Upper lobe of right lung (tissue), 1 donor: ENCODE results near the gene OSBPL3. TPM values are rescaled to one million over a fixed set of nuclear protein-coding genes. Genes with fewer than 3 reads are reported as not detected.

Source experiments
- ATAC-seq: fragments of 200-7000 bp; cut with Tn5 transposase; one replicate; pipeline ENCODE4 v1.9.1; 2020; ENCODE audit warnings: mild to moderate bottlenecking, moderate library complexity
- DNase-seq: peaks from one replicate; pipeline ENCODE4 v3.0.0-alpha.2; 2020
- H3K27ac ChIP-seq: fragments of 200-600 bp; one replicate; pipeline ENCODE4 v1.8.0; 2022
- H3K27me3 ChIP-seq: fragments of 200-600 bp; one replicate; pipeline ENCODE4 v1.8.0; 2022; ENCODE audit warnings: mild to moderate bottlenecking
- H3K36me3 ChIP-seq: fragments of 200-600 bp; one replicate; pipeline ENCODE4 v1.8.0; 2022
- H3K4me1 ChIP-seq: fragments of 200-600 bp; one replicate; pipeline ENCODE4 v1.8.0; 2022
- H3K4me3 ChIP-seq: fragments of 200-600 bp; one replicate; pipeline ENCODE4 v1.8.0; 2022; ENCODE audit warnings: mild to moderate bottlenecking
- H3K9me3 ChIP-seq: fragments of 200-600 bp; one replicate; pipeline ENCODE4 v1.8.0; 2022
- CTCF ChIP-seq: fragments of 200-600 bp; IDR thresholded peaks from one replicate; pipeline ENCODE4 v1.8.0; 2022; ENCODE audit warnings: antibody characterized with exemption
- intact Hi-C: fragments of 100-400 bp; cut with DNase I; formaldehyde crosslinking; loops from one replicate; pipeline ENCODE4 v1.11.0; 2022
- total RNA-seq: library from RNA; stranded (reverse); fragmentation: NEBNext Ultra II Directional; extraction: Animal tissue kit (Norgen Biotek cat#: 25700); gene quantifications from one replicate; pipeline ENCODE4 v1.2.1, GENCODE V29; 2021
- donor health status: DM: no; HTN: yes; CAD: no; lungs with severe emphysema.

OSBPL3 gene
- total RNA-seq, 1 donor from 2014 or later: 23.7 TPM

GRCh38 chr7:24862461-24862860 is 117.5 kb downstream of the OSBPL3 start:
- no peaks in the 10 kb centered on the region for H3K4me1 ChIP-seq
- no peak for TF ChIP-seq CTCF
- ATAC-seq: no peak
- no peaks in the 10 kb centered on the region for H3K36me3 ChIP-seq
- no peaks in the 10 kb centered on the region for H3K9me3 ChIP-seq
- H3K27me3 ChIP-seq: no peaks in the 10 kb centered on the region
- intact Hi-C loops: no loop called here
- no peak for DNase-seq
- no peak overlapping the region for H3K27ac ChIP-seq
- H3K4me3 ChIP-seq: no peak overlapping the region

GRCh38 chr7:24861336-24861735 is 118.6 kb downstream of the OSBPL3 start:
- Histone ChIP-seq H3K9me3 (no peaks in the 10 kb centered on the region), H3K4me3 (no peak overlapping the region), H3K27ac (no peak overlapping the region), H3K36me3 (no peaks in the 10 kb centered on the region), H3K27me3 (no peaks in the 10 kb centered on the region), H3K4me1 (no peaks in the 10 kb centered on the region)
- no peak for ATAC-seq
- TF ChIP-seq CTCF: no peak
- no peak for DNase-seq
- intact Hi-C loops: no loop called here

- TF ChIP-seq CTCF: no peak
- no peak for DNase-seq
- H3K27me3 ChIP-seq: no peaks in the 10 kb centered on the region
Measured at GRCh38 chr7:24860611-24861010, 119.4 kb downstream of the OSBPL3 start.

DNA sequence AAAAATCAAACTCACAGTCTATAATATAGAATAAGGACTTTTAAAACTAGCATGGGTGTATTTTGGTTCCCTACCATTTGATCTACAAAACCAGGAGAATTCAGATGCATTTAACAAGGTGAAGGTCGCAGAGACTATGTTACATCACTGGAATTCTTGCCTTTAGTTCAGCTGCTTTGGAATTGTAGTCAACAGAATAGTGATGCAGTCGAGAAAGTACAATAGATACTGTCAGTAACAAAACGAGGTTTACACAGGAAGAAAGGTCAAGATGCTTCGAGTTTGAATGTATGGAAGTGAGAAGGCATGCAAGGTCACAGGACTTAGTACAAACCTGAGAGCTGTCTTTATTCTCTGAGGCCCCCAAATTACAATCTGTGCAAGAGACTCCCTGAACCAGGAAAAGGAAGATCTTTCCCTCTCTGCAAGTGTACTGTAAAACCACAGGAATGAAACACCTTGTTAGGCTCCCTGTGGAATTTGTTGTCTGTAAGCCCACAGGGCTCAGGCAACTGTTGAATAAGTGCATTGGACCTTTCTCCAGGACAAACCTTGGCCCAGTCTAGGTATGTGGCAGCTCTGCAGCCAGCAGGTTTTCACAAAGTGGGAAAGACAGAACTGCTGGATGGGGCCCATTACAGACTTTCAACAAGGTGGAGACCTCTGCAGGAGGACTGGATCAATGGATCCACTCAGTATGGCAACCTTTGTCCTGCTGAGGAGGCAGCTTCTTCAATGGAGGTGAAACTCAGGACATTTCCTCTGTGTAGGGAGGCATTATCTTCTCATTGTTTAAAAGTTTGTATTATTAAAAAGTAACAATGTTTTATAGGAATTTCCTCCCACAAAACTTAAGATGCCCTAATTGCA is 121.6 kb downstream of the OSBPL3 start:
- no peak for ATAC-seq
- intact Hi-C loops: no loop called here

More at GRCh38 chr7:24860611-24861010, 119.4 kb downstream of the OSBPL3 start:
- intact Hi-C loops: no loop called here
- Histone ChIP-seq H3K27ac (no peak overlapping the region), H3K36me3 (no peaks in the 10 kb centered on the region), H3K9me3 (no peaks in the 10 kb centered on the region), H3K4me3 (no peak overlapping the region), H3K4me1 (no peaks in the 10 kb centered on the region)
- ATAC-seq: no peak

DNA sequence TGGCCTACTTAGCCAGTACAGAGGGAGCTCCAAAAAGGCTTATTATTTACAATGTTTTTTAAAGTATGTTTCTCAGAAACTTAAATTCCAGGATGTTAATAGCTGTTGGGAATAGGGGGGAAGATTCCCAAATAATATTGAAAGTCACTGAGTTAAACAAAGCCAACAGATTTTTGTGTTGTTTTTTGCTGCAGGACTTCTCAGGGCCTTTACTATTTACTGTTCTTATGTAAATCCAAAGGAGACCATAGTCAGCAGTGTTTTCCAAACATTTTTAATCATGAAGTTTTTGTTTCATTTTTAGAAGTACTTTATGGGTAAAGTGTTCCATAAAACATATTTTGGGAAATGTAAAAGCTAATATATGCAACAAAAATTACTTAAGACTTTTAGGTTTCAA is 122.4 kb downstream of the OSBPL3 start:
- Histone ChIP-seq H3K27ac (no peak overlapping the region), H3K27me3 (no peaks in the 10 kb centered on the region), H3K36me3 (no peaks in the 10 kb centered on the region), H3K4me1 (no peaks in the 10 kb centered on the region), H3K9me3 (no peaks in the 10 kb centered on the region), H3K4me3 (no peak overlapping the region)
- ATAC-seq (no peak), DNase-seq (no peak)
- intact Hi-C loops: no loop called here
- no peak for TF ChIP-seq CTCF

More for the DNA sequence above, 121.6 kb downstream of the OSBPL3 start:
- no peak for TF ChIP-seq CTCF
- no peak for DNase-seq
- no peak overlapping the region for H3K4me3 ChIP-seq
- no peaks in the 10 kb centered on the region for H3K27me3 ChIP-seq
- H3K36me3 ChIP-seq: no peaks in the 10 kb centered on the region
- no peaks in the 10 kb centered on the region for H3K4me1 ChIP-seq
- no peaks in the 10 kb centered on the region for H3K9me3 ChIP-seq
- H3K27ac ChIP-seq: no peak overlapping the region
